Subcutaneous abdominal adipose tissue (tissue), 5 donors: Measurements from ENCODE around the gene ABCB8.
"Not testable (repeated sequence)": the region's sequence is repeated elsewhere in the genome, so short reads cannot be mapped to it uniquely, and the experiment has no call there.

Source experiments
- H3K27ac ChIP-seq: one replicate; pipeline ENCODE4 v1.7.0; 2013; ENCODE audit warnings: low read depth, mild to moderate bottlenecking, inconsistent platforms, low read length, moderate library complexity
- H3K27me3 ChIP-seq, 5 donors: one replicate each; pipeline ENCODE4 v1.7.0; 2013; ENCODE audit warnings: low read length in 5 of 5, inconsistent platforms in 1 of 5; ENCODE audit not compliant: control insufficient read depth in 5 of 5, insufficient read depth in 4 of 5
- H3K36me3 ChIP-seq, 5 donors: one replicate each; pipeline ENCODE4 v1.7.0; 2013; ENCODE audit warnings: low read length in 5 of 5; ENCODE audit not compliant: control insufficient read depth in 5 of 5, insufficient read depth in 5 of 5
- H3K4me1 ChIP-seq, 5 donors: one replicate each; pipeline ENCODE4 v1.7.0; 2013; ENCODE audit warnings: low read length in 5 of 5, mild to moderate bottlenecking in 3 of 5, moderate library complexity in 1 of 5; ENCODE audit not compliant: control insufficient read depth in 5 of 5, insufficient read depth in 5 of 5
- H3K4me3 ChIP-seq, 5 donors: one replicate each; pipeline ENCODE4 v1.7.0; 2013; ENCODE audit warnings: low read length in 5 of 5, low read depth in 1 of 5
- H3K9ac ChIP-seq, 5 donors: one replicate each; pipeline ENCODE4 v1.7.0; 2013; ENCODE audit warnings: low read length in 5 of 5, mild to moderate bottlenecking in 4 of 5, moderate library complexity in 3 of 5
- H3K9me3 ChIP-seq, 5 donors: one replicate each; pipeline ENCODE4 v1.7.0; 2013; ENCODE audit warnings: low read length in 5 of 5; ENCODE audit not compliant: control insufficient read depth in 5 of 5
- donor health status: healthy.
- donor health status: healthy.
- donor health status: healthy.
- donor health status: healthy.
- donor health status: healthy.

The ABCB8 gene

DNA sequence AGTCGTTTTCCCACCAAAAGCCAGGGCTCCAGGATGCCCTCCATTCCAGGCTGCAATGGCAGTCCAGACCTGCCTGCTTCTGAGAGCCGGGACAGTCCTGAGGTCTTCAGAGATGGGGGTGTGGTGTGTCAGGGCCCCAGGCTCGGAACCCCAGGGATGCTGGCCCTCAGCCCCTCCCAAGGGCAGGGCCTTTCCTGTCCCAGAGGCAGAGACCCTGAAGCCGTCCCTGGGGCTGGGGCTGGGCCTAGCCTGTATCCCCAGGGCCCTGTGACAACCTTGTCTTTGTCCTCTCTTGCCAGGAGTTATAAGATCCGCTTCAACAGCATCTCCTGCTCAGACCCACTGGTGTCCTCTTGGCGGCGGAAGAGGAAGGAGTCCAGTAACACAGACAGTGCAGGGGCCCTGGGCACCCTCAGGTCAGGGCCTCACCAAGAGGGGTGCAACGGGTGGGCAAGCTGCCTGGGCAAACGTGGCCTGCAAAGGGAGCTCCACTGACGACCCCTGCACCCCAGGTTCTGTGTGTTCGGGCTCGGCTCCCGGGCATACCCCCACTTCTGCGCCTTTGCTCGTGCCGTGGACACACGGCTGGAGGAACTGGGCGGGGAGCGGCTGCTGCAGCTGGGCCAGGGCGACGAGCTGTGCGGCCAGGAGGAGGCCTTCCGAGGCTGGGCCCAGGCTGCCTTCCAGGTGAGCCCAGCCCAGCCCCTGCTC is 21.5 kb upstream of the ABCB8 start:
- Histone ChIP-seq H3K36me3 (peaks cover 0 to 21% (median 17%) of the 10 kb centered on the region in 5 donors), H3K4me3 (no peak overlapping the region), H3K27me3 (peaks cover 0 to 16% (median 5%) of the 10 kb centered on the region in 5 donors), H3K4me1 (peaks cover 6 to 37% (median 21%) of the 10 kb centered on the region in 5 donors), H3K9me3 (no peaks in the 10 kb centered on the region), H3K27ac (no peak overlapping the region), H3K9ac (no peak overlapping the region)

DNA sequence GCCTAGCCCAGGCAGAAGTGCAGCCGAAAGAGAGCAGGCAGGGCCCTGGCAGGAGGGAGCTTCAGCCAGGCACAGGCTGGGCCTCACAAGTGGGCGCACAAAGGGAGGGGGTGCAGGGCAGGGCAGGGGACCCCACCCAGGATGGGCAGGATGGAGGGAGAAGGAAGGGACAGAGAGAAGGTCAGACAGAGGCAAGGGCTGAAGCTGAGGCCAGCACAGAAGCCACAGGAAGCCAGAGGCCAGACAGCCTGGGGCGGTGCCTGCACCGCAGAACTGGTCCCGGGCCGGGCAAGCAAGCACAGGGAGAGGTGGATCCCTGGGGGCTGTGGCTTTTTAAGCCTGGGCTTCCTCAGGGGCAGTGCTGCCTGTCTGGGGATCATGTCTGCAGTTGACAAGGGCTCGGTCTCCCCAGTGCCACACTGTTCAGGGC is 20.8 kb upstream of the ABCB8 start:
- H3K27me3 ChIP-seq: peaks cover 0 to 19% (median 5%) of the 10 kb centered on the region in 5 donors
- H3K27ac ChIP-seq: no peak overlapping the region
- H3K9ac ChIP-seq: peak overlapping the region in 1 of 5 donors; percentile 18
- H3K4me1 ChIP-seq: peaks cover 9 to 44% (median 21%) of the 10 kb centered on the region in 5 donors
- peaks cover 0 to 15% (median 10%) of the 10 kb centered on the region in 5 donors for H3K36me3 ChIP-seq
- H3K4me3 ChIP-seq: no peak overlapping the region
- H3K9me3 ChIP-seq: no peaks in the 10 kb centered on the region

DNA sequence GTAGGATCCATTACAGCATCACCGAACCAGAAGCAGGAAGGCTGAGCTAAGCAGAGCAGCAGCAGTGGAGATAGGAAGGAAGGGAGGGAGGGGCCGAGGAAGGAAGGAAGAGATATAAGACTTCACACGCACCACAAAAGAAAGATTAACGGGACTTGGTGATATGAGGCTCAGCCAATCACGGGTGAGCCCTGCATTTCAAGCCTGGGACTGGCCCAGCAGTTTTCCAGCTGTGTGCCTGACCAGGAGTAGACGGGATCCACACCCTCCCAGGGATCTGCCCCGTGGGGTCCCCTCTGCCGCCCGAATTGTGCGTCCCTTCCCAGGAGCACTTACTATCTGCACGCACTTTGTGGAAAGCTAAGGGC is 20.1 kb upstream of the ABCB8 start:
- Histone ChIP-seq H3K9ac (peak overlapping the region in 1 of 5 donors; percentile 9), H3K4me1 (peaks cover 9 to 51% (median 28%) of the 10 kb centered on the region in 5 donors), H3K27me3 (peaks cover 0 to 21% (median 10%) of the 10 kb centered on the region in 5 donors), H3K27ac (no peak overlapping the region), H3K4me3 (peak overlapping the region; percentile 32 to 60 (median 50)), H3K36me3 (peaks cover 0 to 16% (median 9%) of the 10 kb centered on the region in 5 donors), H3K9me3 (no peaks in the 10 kb centered on the region)

DNA sequence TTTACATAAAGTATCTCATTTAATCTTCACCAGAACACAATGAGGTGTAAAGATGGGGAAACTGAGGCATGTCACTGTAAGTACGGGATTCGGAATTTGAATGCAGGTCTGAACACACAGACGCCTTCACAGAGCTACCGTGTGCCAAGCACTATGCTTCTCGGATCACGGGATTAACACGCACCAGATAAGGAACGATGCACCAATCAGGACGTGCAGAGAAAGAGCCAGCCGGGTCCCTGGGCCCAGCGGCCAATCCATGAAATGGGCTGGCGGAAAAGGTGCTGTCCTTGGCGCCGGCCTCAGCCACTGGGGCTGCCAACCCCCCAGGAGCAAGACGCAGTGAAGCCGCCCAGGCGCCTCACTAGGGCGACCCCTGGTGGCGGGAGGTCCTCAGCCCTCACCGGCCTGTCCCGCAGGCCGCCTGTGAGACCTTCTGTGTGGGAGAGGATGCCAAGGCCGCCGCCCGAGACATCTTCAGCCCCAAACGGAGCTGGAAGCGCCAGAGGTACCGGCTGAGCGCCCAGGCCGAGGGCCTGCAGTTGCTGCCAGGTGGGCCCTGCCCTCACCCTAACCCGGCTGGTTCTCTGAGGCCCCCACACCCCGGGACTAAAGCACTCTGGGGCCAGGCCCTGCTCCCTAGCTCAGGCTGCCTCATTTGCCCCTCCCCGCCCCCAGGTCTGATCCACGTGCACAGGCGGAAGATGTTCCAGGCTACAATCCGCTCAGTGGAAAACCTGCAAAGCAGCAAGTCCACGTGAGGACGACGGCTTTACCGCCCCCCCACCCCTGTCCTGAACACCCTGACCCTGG is 19.5 kb upstream of the ABCB8 start:
- Histone ChIP-seq H3K4me1 (peaks cover 9 to 53% (median 32%) of the 10 kb centered on the region in 5 donors), H3K9ac (peak overlapping the region in 1 of 5 donors; percentile 9), H3K4me3 (peak overlapping the region; percentile 32 to 60 (median 50)), H3K36me3 (peaks cover 0 to 13% (median 9%) of the 10 kb centered on the region in 5 donors), H3K27me3 (peaks cover 0 to 21% (median 10%) of the 10 kb centered on the region in 5 donors), H3K9me3 (no peaks in the 10 kb centered on the region), H3K27ac (no peak overlapping the region)

DNA sequence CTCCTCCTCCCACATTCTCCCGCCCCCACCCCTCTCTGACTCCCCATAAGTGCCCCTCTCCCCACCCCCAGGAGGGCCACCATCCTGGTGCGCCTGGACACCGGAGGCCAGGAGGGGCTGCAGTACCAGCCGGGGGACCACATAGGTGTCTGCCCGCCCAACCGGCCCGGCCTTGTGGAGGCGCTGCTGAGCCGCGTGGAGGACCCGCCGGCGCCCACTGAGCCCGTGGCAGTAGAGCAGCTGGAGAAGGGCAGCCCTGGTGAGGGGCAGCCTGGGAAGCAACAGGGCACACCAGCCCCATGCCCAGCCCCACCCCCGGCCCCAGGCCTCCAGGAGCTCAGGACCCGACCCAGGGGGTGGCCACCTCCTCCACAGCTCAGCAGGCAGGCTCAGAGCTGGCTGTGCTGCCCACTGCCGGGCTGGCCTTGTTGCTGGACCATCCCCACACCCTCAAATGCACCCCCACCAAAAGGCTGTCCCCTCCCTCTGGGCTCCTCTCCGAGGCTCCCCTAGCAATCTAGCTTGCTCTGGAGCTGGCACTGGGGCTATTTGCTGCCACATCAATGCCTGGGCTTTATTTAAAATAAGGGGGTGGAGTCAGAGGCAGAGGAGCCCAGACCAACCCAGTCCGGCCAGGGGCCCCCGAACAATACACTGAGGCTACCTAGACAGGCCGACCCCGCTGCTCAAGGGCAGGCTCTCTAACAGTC is 18.8 kb upstream of the ABCB8 start:
- Histone ChIP-seq H3K4me3 (no peak overlapping the region), H3K9ac (no peak overlapping the region), H3K36me3 (peaks cover 0 to 19% (median 9%) of the 10 kb centered on the region in 5 donors), H3K4me1 (peaks cover 9 to 59% (median 37%) of the 10 kb centered on the region in 5 donors), H3K9me3 (no peaks in the 10 kb centered on the region), H3K27me3 (peaks cover 0 to 22% (median 16%) of the 10 kb centered on the region in 5 donors), H3K27ac (no peak overlapping the region)

DNA sequence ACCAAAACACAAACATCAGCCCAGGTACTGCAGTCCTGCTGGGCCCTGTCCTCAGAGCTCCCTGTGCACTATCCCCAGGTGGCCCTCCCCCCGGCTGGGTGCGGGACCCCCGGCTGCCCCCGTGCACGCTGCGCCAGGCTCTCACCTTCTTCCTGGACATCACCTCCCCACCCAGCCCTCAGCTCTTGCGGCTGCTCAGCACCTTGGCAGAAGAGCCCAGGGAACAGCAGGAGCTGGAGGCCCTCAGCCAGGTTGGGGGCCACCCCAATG is 18.3 kb upstream of the ABCB8 start:
- Histone ChIP-seq H3K4me3 (no peak overlapping the region), H3K27me3 (peaks cover 0 to 22% (median 16%) of the 10 kb centered on the region in 5 donors), H3K4me1 (peaks cover 9 to 61% (median 37%) of the 10 kb centered on the region in 5 donors), H3K36me3 (peaks cover 0 to 19% (median 8%) of the 10 kb centered on the region in 5 donors), H3K27ac (no peak overlapping the region), H3K9me3 (no peaks in the 10 kb centered on the region), H3K9ac (no peak overlapping the region)

DNA sequence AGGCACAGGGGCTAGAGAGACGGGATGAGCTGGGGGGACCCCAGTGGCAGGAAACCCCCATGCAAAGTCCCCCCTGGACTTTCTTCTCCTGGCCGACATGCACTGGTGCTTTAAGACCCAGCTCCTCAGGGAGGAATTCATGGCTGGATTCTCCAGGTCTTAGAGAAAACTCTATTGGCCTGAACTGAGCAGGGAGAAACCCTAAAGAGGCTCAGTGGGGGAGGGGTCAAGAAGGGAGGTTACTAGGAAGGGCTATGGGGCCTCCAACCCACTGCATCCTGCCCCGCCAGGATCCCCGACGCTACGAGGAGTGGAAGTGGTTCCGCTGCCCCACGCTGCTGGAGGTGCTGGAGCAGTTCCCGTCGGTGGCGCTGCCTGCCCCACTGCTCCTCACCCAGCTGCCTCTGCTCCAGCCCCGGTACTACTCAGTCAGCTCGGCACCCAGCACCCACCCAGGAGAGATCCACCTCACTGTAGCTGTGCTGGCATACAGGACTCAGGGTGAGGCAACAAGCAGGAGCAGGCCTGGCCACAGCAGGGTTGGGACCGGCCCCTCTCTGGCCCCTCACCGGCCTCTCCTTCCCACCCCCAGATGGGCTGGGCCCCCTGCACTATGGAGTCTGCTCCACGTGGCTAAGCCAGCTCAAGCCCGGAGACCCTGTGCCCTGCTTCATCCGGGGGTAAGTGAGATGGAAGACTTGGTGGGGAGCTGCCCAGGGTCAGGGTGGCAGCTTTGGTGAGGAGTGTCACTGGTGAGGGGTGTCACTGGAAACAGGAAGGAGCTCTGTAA is 17.7 kb upstream of the ABCB8 start:
- no peak overlapping the region for H3K4me3 ChIP-seq
- peaks cover 0 to 14% (median 2%) of the 10 kb centered on the region in 5 donors for H3K36me3 ChIP-seq
- H3K9ac ChIP-seq: no peak overlapping the region
- no peaks in the 10 kb centered on the region for H3K9me3 ChIP-seq
- H3K4me1 ChIP-seq: peaks cover 9 to 65% (median 37%) of the 10 kb centered on the region in 5 donors
- H3K27ac ChIP-seq: no peak overlapping the region
- H3K27me3 ChIP-seq: peaks cover 0 to 26% (median 16%) of the 10 kb centered on the region in 5 donors

DNA sequence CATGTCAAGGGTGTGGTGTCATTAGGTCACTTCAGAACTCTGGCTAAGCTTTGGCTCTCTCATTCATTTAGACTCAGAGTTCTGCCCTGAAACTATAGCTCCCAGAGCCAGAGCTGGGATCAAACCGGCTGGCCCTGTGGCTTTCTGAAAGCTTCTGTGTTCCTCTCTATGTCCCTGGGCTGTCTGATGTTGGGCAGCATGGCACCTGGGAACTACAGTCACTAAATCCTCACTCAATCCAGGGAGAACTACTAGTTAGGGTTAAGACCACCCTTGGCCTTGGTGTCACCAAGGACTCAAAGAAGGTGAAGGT is 17.2 kb upstream of the ABCB8 start:
- H3K36me3 ChIP-seq: peaks cover 0 to 13% (median 0%) of the 10 kb centered on the region in 5 donors
- no peak overlapping the region for H3K9ac ChIP-seq
- H3K27ac ChIP-seq: no peak overlapping the region
- H3K4me3 ChIP-seq: no peak overlapping the region
- peaks cover 0 to 30% (median 17%) of the 10 kb centered on the region in 5 donors for H3K27me3 ChIP-seq
- peaks cover 9 to 65% (median 37%) of the 10 kb centered on the region in 5 donors for H3K4me1 ChIP-seq
- H3K9me3 ChIP-seq: no peaks in the 10 kb centered on the region

DNA sequence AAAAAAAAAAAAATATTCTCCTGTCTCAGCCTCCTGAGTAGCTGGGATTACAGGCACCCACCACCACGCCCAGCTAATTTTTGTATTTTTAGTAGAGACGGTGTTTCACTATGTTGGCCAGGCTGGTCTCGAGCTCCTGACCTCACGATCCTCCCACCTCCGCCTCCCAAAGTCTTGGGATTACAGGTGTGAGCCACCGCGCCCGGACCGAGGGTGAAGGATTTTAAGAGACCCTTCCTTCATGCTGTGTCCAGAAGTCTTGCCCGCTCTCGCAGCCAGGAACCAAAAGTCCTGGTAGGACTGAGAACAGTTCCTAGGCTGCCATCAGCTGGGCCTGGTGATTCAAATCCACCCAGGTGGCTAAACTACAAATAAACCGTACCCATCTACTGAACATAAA is 16.6 kb upstream of the ABCB8 start:
- H3K27ac ChIP-seq, H3K4me3 ChIP-seq, H3K9ac ChIP-seq, H3K9me3 ChIP-seq: not testable (repeated sequence)
- H3K4me1 ChIP-seq: peaks cover 9 to 62% (median 37%) of the 10 kb centered on the region in 5 donors
- H3K36me3 ChIP-seq: peaks cover 0 to 13% (median 0%) of the 10 kb centered on the region in 5 donors
- peaks cover 2 to 30% (median 19%) of the 10 kb centered on the region in 5 donors for H3K27me3 ChIP-seq
